Activated CD8-positive, alpha-beta memory T cell treated with anti-CD3 and anti-CD28 coated beads, Interleukin-2, amount 50 U/mL, for 24 hours (primary cell): Measurements from ENCODE around the gene MATCAP1.

Source experiments
- DNase-seq: peaks from one replicate; pipeline ENCODE4 v3.0.0-alpha.2; 2020; ENCODE audit errors: extremely low read depth

Gene MATCAP1

GRCh38 chr16:67183627-67184452, at the start of gene MATCAP1:
TSS of gene MATCAP1 (minus strand) at chr16:67183963. CDS start at chr16:67180610, 3,353 bp downstream.
- peak; percentile 89 for DNase-seq

- no peak for DNase-seq
Observed at GRCh38 chr16:67230809-67231660, 47.3 kb upstream of the MATCAP1 start.

- DNase-seq: no peak
Observed at GRCh38 chr16:67229906-67230808, 46.4 kb upstream of the MATCAP1 start.

GRCh38 chr16:67228905-67229304, 45.1 kb upstream of the MATCAP1 start:
- no peak for DNase-seq

- no peak for DNase-seq
Observed at GRCh38 chr16:67228034-67228785, 44.4 kb upstream of the MATCAP1 start.

- no peak for DNase-seq
Observed at GRCh38 chr16:67227567-67227921, 43.8 kb upstream of the MATCAP1 start.

- DNase-seq: peak; percentile 98
Observed at GRCh38 chr16:67226804-67227566, 43.2 kb upstream of the MATCAP1 start, which contains the start of gene TMEM208. TSS of gene TMEM208 (plus strand) at chr16:67227130. CDS start at chr16:67227219, 89 bp downstream.

- DNase-seq: no peak
Observed at GRCh38 chr16:67226295-67226803, 42.6 kb upstream of the MATCAP1 start.

GRCh38 chr16:67223992-67224391, 40.2 kb upstream of the MATCAP1 start:
- no peak for DNase-seq

GRCh38 chr16:67216612-67217490, 33.1 kb upstream of the MATCAP1 start:
- no peak for DNase-seq

GRCh38 chr16:67215706-67216105, 31.9 kb upstream of the MATCAP1 start:
- no peak for DNase-seq

- DNase-seq: no peak
Observed at GRCh38 chr16:67213197-67214019, 29.6 kb upstream of the MATCAP1 start.

- DNase-seq: no peak
Observed at GRCh38 chr16:67212766-67213165, 29.0 kb upstream of the MATCAP1 start.

- no peak for DNase-seq
Observed at GRCh38 chr16:67211674-67212073, 27.9 kb upstream of the MATCAP1 start.

- no peak for DNase-seq
Observed at GRCh38 chr16:67210069-67210937, 26.5 kb upstream of the MATCAP1 start.

- DNase-seq: no peak
Observed at GRCh38 chr16:67209565-67209964, 25.8 kb upstream of the MATCAP1 start.
